Natural killer cell (primary cell): ENCODE measurements around the gene ANKRD61. TPM values are rescaled to one million over a fixed set of nuclear protein-coding genes. Genes with fewer than 3 reads are reported as not detected.
A peak's percentile ranks its signal among the peaks of the same experiment; 100 is the strongest.
"Not testable (repeated sequence)": the region's sequence is repeated elsewhere in the genome, so short reads cannot be mapped to it uniquely, and the experiment has no call there.

Experiments
- ATAC-seq, 3 donors: fragments of 150-1000 bp in 2 of 3; fragments of 200-7000 bp in 1 of 3; cut with Tn5 transposase; 1 replicate in 1 of 3; 2 replicates in 2 of 3; pipeline ENCODE4 v1.10.0; 2021; ENCODE audit warnings: mild to moderate bottlenecking in 2 of 3, moderate library complexity in 2 of 3
- DNase-seq, 2 donors: peaks; one replicate each; pipeline versions ENCODE4 v3.0.0 to v3.0.0-alpha.2; 2013 to 2021; ENCODE audit warnings: mixed read lengths in 1 of 2
- H3K27ac ChIP-seq: one replicate; pipeline ENCODE4 v1.5.1; 2013; ENCODE audit warnings: mild to moderate bottlenecking, low read length
- H3K27me3 ChIP-seq: one replicate; pipeline ENCODE4 v1.6.1; 2013; ENCODE audit warnings: low read length; ENCODE audit not compliant: control insufficient read depth, insufficient read depth
- H3K36me3 ChIP-seq: one replicate; pipeline ENCODE4 v1.6.1; 2013; ENCODE audit warnings: low read length; ENCODE audit not compliant: control insufficient read depth, insufficient read depth
- H3K4me1 ChIP-seq: one replicate; pipeline ENCODE4 v1.6.1; 2013; ENCODE audit warnings: low read length; ENCODE audit not compliant: control insufficient read depth, insufficient read depth
- H3K4me3 ChIP-seq: one replicate; pipeline ENCODE4 v1.5.1; 2013; ENCODE audit warnings: low read length
- H3K9me3 ChIP-seq: one replicate; pipeline ENCODE4 v1.6.1; 2013; ENCODE audit warnings: low read length; ENCODE audit not compliant: control insufficient read depth, insufficient read depth
- H3K27ac Mint-ChIP-seq, 2 donors: one replicate each; pipeline ENCODE4 v1.8.0; 2022; ENCODE audit warnings: mild to moderate bottlenecking in 2 of 2, mixed read lengths in 2 of 2, moderate library complexity in 1 of 2
- H3K27me3 Mint-ChIP-seq, 2 donors: one replicate each; pipeline ENCODE4 v1.8.0; 2022; ENCODE audit warnings: low read depth in 2 of 2, mixed read lengths in 2 of 2
- H3K36me3 Mint-ChIP-seq: one replicate; pipeline ENCODE4 v1.8.0; 2022; ENCODE audit warnings: mixed read lengths
- H3K4me1 Mint-ChIP-seq, 2 donors: one replicate each; pipeline ENCODE4 v1.8.0; 2022; ENCODE audit warnings: mixed read lengths in 2 of 2
- H3K4me3 Mint-ChIP-seq: one replicate; pipeline ENCODE4 v1.8.0; 2022; ENCODE audit warnings: mild to moderate bottlenecking, moderate library complexity, mixed read lengths
- H3K9me3 Mint-ChIP-seq, 2 donors: one replicate each; pipeline ENCODE4 v1.8.0; 2022; ENCODE audit warnings: mixed read lengths in 2 of 2
- CTCF ChIP-seq: fragments of 200-600 bp; IDR thresholded peaks from one replicate; pipeline ENCODE4 v1.8.0; 2022; ENCODE audit warnings: antibody characterized with exemption
- WGBS: methylation state at CpG from one replicate; pipeline ENCODE4 v1.1.7; 2013; ENCODE audit warnings: missing lambda C conversion rate; ENCODE audit not compliant: insufficient coverage; 5-methylcytosine and 5-hydroxymethylcytosine counted together
- intact Hi-C: fragments of 100-400 bp; cut with micrococcal nuclease; formaldehyde crosslinking; loops from one replicate; pipeline ENCODE4 v1.14.2; 2022
- total RNA-seq, 4 donors: library from RNA; stranded (reverse); fragments of 120-200 nt in 1 of 4; gene quantifications; one replicate each; pipeline versions ENCODE4 v1.2.3 to v1.2.4, GENCODE V29; 2013 to 2022

Gene ANKRD61
- not detected for total RNA-seq
- 0.16 TPM for total RNA-seq (2013)

- peak within 1 kb of the TSS; percentile 89 for H3K4me3 Mint-ChIP-seq
- H3K4me1 ChIP-seq = peaks cover 36% of the 10 kb centered on the region
- no peak for TF ChIP-seq CTCF
- intact Hi-C loops = no loop called here
- DNase-seq = no peak
- H3K4me1 Mint-ChIP-seq = peaks cover 44% of the 10 kb centered on the region in 2 donors
- H3K27ac Mint-ChIP-seq = peak within 1 kb of the TSS; percentile 89 to 90
- H3K9me3 Mint-ChIP-seq = no peaks in the 10 kb centered on the region
- H3K9me3 ChIP-seq = no peaks in the 10 kb centered on the region
- no peaks in the 10 kb centered on the region for H3K27me3 ChIP-seq
- no peaks in the 10 kb centered on the region for H3K27me3 Mint-ChIP-seq
- H3K36me3 ChIP-seq = peaks cover 37% of the 10 kb centered on the region
- peak within 1 kb of the TSS; percentile 48 for H3K27ac ChIP-seq
- peaks cover under 1% of the 10 kb centered on the region for H3K36me3 Mint-ChIP-seq
- H3K4me3 ChIP-seq = no peak within 1 kb of the TSS
- WGBS = 92% methylated on average over 2 of the region's 2 CpGs
- ATAC-seq = no peak
Measured at GRCh38 chr7:6030988-6031387, at the start of gene ANKRD61. Gene ANKRD61, plus strand, starts transcription at chr7:6031376. Its CDS starts 0 bp downstream, at chr7:6031376.

DNA sequence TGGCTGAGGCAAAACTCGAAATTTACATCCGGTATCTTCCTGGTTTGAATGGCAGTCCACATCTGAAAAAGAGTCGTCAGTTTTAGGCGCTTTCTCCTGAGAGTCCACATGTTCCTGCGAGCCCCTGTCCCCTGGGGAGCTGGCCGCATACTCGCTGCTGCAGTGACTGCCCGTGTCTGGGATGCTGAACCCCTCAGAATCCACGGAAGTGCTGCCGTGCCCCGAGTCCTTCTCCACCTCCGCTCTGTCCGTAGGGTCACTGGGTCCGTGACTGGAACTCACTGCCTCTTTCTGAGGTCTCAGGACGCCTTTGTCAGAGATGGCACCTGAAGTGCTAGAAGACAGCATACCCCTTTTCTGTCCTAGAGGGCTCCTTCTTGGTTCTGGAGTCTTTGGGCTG lies 44.1 kb upstream of the ANKRD61 start:
- WGBS = 96% methylated on average over 15 of the region's 15 CpGs
- H3K36me3 Mint-ChIP-seq, H3K27me3 ChIP-seq, H3K9me3 Mint-ChIP-seq, H3K27ac ChIP-seq, H3K27ac Mint-ChIP-seq, H3K4me1 Mint-ChIP-seq, H3K9me3 ChIP-seq, H3K27me3 Mint-ChIP-seq, DNase-seq, H3K4me3 ChIP-seq, H3K4me3 Mint-ChIP-seq, H3K4me1 ChIP-seq, ATAC-seq, intact Hi-C loops: not testable (repeated sequence)
- H3K36me3 ChIP-seq = peaks cover 18% of the 10 kb centered on the region

DNA sequence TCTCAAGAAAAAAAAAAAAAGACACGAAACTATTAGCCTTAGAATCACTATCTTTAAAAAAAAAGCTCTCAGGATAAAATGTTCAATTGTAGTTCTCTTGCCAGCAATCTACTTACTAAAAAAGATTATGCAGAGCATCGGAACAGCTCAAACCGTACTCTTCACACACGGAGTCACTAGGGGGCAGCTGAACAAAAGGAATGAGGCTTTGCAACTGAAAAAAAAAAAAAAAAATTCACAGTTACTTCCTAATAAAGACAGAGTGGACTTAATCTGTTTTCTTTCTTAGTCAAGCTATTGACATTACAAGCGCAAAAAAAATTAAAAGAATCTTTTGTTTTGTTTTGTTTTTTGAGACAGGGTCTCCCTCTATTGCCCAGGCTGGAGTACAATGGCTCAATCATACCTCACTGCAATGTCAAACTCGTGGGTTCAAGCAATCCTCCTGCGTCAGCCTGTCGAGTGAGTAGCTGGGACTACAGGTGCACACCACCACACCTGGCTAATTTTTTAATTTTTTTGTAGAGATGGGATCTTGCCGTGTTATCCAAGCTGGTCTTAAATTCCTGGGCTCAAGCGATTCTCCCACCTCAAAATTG lies 33.9 kb upstream of the ANKRD61 start:
- H3K27me3 ChIP-seq = no peaks in the 10 kb centered on the region
- no peaks in the 10 kb centered on the region for H3K4me1 Mint-ChIP-seq
- no peaks in the 10 kb centered on the region for H3K27me3 Mint-ChIP-seq
- no peak overlapping the region for H3K4me3 Mint-ChIP-seq
- peak; percentile 31 to 81 for DNase-seq
- no peak overlapping the region for H3K4me3 ChIP-seq
- no peaks in the 10 kb centered on the region for H3K4me1 ChIP-seq
- no peaks in the 10 kb centered on the region for H3K9me3 ChIP-seq
- peaks cover 15% of the 10 kb centered on the region for H3K36me3 Mint-ChIP-seq
- 84% methylated on average over 9 of the region's 10 CpGs for WGBS
- H3K36me3 ChIP-seq = peaks cover 36% of the 10 kb centered on the region
- no peaks in the 10 kb centered on the region for H3K9me3 Mint-ChIP-seq
- no peak overlapping the region for H3K27ac ChIP-seq
- intact Hi-C loops = loop anchor here (1.0 to 5.0 kb wide), 3 partner anchors 109 to 440 kb away; no protein-coding TSS in a partner anchor
- H3K27ac Mint-ChIP-seq = no peak overlapping the region
- peak; percentile 77 for TF ChIP-seq CTCF
- ATAC-seq = peak; percentile 79 to 91 (median 80)

DNA sequence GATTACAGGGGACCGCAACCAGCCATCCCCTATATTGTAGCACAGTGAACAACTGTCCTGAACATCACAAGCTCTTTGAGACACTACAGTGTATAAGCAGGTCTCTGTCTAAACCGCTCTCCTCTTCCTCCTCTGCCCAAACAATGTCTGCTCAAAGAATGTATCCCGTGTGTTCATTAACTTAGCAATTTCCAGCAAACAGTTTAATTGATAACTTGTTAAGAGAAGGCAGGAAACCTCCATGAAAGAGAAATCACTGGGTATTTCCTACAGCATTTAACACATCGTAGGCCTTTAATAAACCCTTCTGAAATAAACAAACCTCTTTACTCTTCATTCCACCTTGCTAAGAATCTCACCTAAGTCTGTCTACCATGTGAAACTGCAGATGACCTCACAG lies 23.8 kb upstream of the ANKRD61 start:
- H3K4me3 Mint-ChIP-seq = no peak overlapping the region
- peaks cover 7% of the 10 kb centered on the region for H3K36me3 ChIP-seq
- no peaks in the 10 kb centered on the region for H3K36me3 Mint-ChIP-seq
- intact Hi-C loops = no loop called here
- H3K27ac Mint-ChIP-seq = peak overlapping the region in 1 of 2 donors; percentile 53
- WGBS = 92% methylated on average over 3 of the region's 4 CpGs
- no peaks in the 10 kb centered on the region for H3K9me3 Mint-ChIP-seq
- no peak overlapping the region for H3K4me3 ChIP-seq
- ATAC-seq (no peak), DNase-seq (no peak)
- no peaks in the 10 kb centered on the region for H3K27me3 Mint-ChIP-seq
- H3K9me3 ChIP-seq = no peaks in the 10 kb centered on the region
- no peak overlapping the region for H3K27ac ChIP-seq
- TF ChIP-seq CTCF = no peak
- H3K4me1 Mint-ChIP-seq = peaks cover 11 to 20% of the 10 kb centered on the region in 2 donors
- no peaks in the 10 kb centered on the region for H3K27me3 ChIP-seq
- peaks cover 14% of the 10 kb centered on the region for H3K4me1 ChIP-seq

GRCh38 chr7:6007835-6008590 lies 23.2 kb upstream of the ANKRD61 start:
- peak overlapping the region; percentile 85 for H3K4me3 ChIP-seq
- H3K27me3 Mint-ChIP-seq, ATAC-seq, H3K36me3 ChIP-seq, H3K27ac ChIP-seq, H3K9me3 ChIP-seq, H3K9me3 Mint-ChIP-seq, intact Hi-C loops, H3K4me3 Mint-ChIP-seq, H3K27me3 ChIP-seq, DNase-seq, H3K36me3 Mint-ChIP-seq: not testable (repeated sequence)
- peak overlapping the region; percentile 53 to 93 for H3K27ac Mint-ChIP-seq
- 53% methylated on average over 18 of the region's 27 CpGs for WGBS
- H3K4me1 ChIP-seq = peaks cover 14% of the 10 kb centered on the region
- peaks cover 11 to 20% of the 10 kb centered on the region in 2 donors for H3K4me1 Mint-ChIP-seq
